IPS-20b (cell line): ENCODE measurements around the gene CYSRT1.

Experiments used
- H3K27ac ChIP-seq: one replicate; pipeline ENCODE4 v1.5.1; 2013; ENCODE audit warnings: low read length
- H3K27me3 ChIP-seq: 2 replicates; pipeline ENCODE4 v1.6.1; 2013; ENCODE audit warnings: mild to moderate bottlenecking, low read length, inconsistent platforms; ENCODE audit not compliant: insufficient read depth
- H3K36me3 ChIP-seq: 2 replicates; pipeline ENCODE4 v1.6.1; 2013; ENCODE audit warnings: low read depth, mild to moderate bottlenecking, inconsistent platforms, low read length, moderate library complexity; ENCODE audit not compliant: insufficient read depth
- H3K4me1 ChIP-seq: 2 replicates; pipeline ENCODE4 v1.6.1; 2013; ENCODE audit warnings: mild to moderate bottlenecking, control low read depth, inconsistent platforms, low read length, moderate library complexity; ENCODE audit not compliant: insufficient read depth
- H3K4me3 ChIP-seq: 2 replicates; pipeline ENCODE4 v1.5.1; 2013; ENCODE audit warnings: mild to moderate bottlenecking, low read length, inconsistent platforms
- H3K9ac ChIP-seq: 2 replicates; pipeline ENCODE4 v1.6.1; 2013; ENCODE audit warnings: low read depth, mild to moderate bottlenecking, inconsistent platforms, low read length, moderate library complexity
- H3K9me3 ChIP-seq: 2 replicates; pipeline ENCODE4 v1.6.1; 2013; ENCODE audit warnings: mild to moderate bottlenecking, low read depth, low read length, inconsistent platforms; ENCODE audit not compliant: insufficient read depth

CYSRT1 gene

GRCh38 chr9:137268538-137269201 lies 43.7 kb downstream of the CYSRT1 start:
- Histone ChIP-seq H3K27me3 (no peaks in the 10 kb centered on the region), H3K4me1 (no peaks in the 10 kb centered on the region), H3K9me3 (no peaks in the 10 kb centered on the region), H3K36me3 (peaks cover 39% of the 10 kb centered on the region), H3K4me3 (no peak overlapping the region), H3K27ac (no peak overlapping the region), H3K9ac (no peak overlapping the region)

DNA sequence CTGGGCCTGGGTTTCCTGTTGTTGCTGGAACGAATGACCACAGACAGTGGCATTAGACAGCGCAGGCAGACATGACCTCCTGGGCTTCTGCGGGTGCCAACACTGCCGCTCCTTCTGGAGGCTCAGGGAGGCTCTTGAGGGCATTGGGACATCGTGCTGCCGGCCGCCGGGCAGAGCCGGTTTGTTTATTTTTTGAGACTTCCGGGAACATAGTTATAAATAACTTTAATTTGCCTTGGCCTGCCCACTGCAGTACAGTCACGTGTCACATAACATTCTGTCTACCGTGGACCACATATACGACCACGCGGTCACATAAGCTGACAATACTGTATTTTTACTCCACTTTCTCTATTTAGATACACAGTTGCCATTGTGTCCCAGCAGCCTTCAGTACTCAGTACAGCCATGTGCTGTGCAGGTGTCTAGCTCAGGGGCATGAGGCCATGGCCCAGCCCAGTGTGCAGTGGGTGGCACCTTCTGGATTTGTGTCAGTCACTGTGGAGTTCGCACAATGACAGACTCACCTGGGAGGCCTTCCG lies 44.3 kb downstream of the CYSRT1 start:
- H3K9me3 ChIP-seq: no peaks in the 10 kb centered on the region
- no peak overlapping the region for H3K4me3 ChIP-seq
- no peak overlapping the region for H3K9ac ChIP-seq
- H3K36me3 ChIP-seq: peaks cover 33% of the 10 kb centered on the region
- H3K4me1 ChIP-seq: no peaks in the 10 kb centered on the region
- H3K27me3 ChIP-seq: no peaks in the 10 kb centered on the region
- H3K27ac ChIP-seq: no peak overlapping the region

GRCh38 chr9:137270929-137271695 lies 46.1 kb downstream of the CYSRT1 start:
- Histone ChIP-seq H3K27me3 (no peaks in the 10 kb centered on the region), H3K9me3 (no peaks in the 10 kb centered on the region), H3K4me1 (peaks cover under 1% of the 10 kb centered on the region), H3K36me3 (peaks cover 28% of the 10 kb centered on the region), H3K27ac (no peak overlapping the region), H3K4me3 (no peak overlapping the region), H3K9ac (no peak overlapping the region)

- Histone ChIP-seq H3K36me3 (peaks cover 26% of the 10 kb centered on the region), H3K4me1 (peaks cover 7% of the 10 kb centered on the region), H3K27me3 (no peaks in the 10 kb centered on the region), H3K27ac (no peak overlapping the region), H3K9me3 (no peaks in the 10 kb centered on the region), H3K9ac (no peak overlapping the region), H3K4me3 (no peak overlapping the region)
Observed at GRCh38 chr9:137271696-137272076, 46.7 kb downstream of the CYSRT1 start.

DNA sequence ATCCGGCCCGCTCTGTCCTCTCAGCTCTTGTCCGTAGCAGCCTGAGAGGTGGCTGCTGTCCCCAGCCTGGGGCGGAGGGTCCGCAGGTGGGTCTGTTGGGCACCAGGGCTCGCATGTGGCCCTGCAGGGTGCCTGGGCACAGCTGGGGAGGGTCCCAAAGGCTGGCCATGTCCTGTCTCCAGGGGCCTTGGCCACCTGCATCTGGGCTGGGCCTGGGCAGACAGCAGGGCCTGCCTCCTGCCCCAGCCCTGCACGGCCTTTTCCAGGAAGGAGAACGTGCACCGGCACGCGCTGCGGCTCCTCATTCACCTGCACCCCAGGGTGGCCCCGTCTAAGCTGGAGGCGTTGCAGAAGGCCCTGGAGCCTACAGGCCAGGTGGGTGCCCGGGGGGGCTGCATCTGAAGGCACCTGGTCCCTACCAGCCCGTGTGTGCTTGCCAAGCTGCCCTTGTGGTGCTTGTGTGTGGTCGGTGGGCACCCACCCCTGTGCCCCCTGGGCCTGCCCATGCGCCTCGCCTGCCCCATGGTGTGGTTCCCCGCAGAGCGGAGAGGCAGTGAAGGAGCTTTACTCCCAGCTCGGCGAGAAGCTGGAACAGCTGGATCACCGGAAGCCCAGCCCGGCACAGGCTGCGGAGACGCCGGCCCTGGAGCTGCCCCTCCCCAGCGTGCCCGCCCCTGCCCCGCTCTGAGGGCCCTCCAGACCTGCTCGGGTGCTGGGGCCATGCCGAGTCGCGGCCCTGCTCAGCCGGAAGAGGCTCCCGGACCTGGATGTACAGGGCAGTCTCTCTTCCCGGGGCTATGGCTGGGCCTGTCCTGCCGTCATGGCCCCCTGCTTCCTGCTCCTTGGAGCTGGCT lies 47.5 kb downstream of the CYSRT1 start:
- H3K27me3 ChIP-seq: no peaks in the 10 kb centered on the region; the same call in 1 of the 2 replicates
- H3K9me3 ChIP-seq: no peaks in the 10 kb centered on the region
- no peak overlapping the region for H3K4me3 ChIP-seq
- H3K9ac ChIP-seq: no peak overlapping the region
- no peak overlapping the region for H3K27ac ChIP-seq
- H3K4me1 ChIP-seq: peaks cover 14% of the 10 kb centered on the region
- peaks cover 24% of the 10 kb centered on the region for H3K36me3 ChIP-seq

DNA sequence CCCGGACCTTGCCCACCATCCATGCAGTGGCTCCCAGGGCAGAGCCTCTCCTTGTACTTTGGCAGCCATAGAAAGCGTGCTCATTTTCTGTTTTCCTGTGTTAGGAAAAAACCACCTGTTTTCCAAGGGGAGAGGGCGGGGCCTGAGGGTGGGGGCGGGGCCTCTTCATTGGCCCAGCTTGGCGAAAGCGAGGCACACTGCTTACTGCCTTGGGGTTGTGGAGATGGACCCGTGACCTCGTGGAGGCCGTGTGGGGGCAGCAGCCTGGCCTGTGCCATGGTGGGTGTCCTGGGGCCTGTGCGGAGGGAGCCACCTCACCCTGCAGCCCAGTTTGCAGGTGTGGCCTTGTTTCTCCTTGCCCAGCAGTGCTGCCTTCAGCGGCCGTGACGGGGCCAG lies 48.1 kb downstream of the CYSRT1 start:
- peaks cover 6% of the 10 kb centered on the region; the same call in 1 of the 2 replicates for H3K27me3 ChIP-seq
- no peak overlapping the region for H3K9ac ChIP-seq
- no peaks in the 10 kb centered on the region for H3K9me3 ChIP-seq
- H3K4me3 ChIP-seq: no peak overlapping the region
- H3K4me1 ChIP-seq: peaks cover 14% of the 10 kb centered on the region
- peaks cover 24% of the 10 kb centered on the region for H3K36me3 ChIP-seq
- H3K27ac ChIP-seq: no peak overlapping the region

- Histone ChIP-seq H3K27me3 (peaks cover 12% of the 10 kb centered on the region; the same call in 1 of the 2 replicates), H3K27ac (no peak overlapping the region), H3K4me3 (no peak overlapping the region), H3K9ac (no peak overlapping the region), H3K9me3 (no peaks in the 10 kb centered on the region), H3K4me1 (peaks cover 14% of the 10 kb centered on the region), H3K36me3 (peaks cover 21% of the 10 kb centered on the region)
Observed at GRCh38 chr9:137273611-137274320, 48.8 kb downstream of the CYSRT1 start.

DNA sequence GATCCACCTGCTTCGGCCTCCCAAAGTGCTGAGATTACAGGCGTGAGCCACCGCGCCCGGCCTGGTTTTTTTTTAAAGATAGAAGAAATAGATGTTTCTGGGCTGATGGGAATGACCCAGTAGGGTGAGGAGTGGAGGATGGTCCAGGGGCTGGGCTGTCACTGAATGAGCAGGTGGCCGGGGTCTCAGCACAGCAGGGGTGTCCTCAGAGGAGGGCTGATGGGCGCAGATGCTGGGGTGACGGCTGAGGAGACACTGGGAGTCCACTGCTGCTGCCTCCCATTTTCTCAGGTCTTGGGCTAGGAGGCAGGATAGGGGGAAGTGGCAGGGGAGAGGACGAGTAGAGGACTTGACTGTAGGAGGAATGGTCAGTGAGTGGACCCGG lies 50.2 kb downstream of the CYSRT1 start:
- Histone ChIP-seq H3K27me3 (peaks cover 27% of the 10 kb centered on the region; the same call in 1 of the 2 replicates), H3K27ac (no peak overlapping the region), H3K36me3 (peaks cover 12% of the 10 kb centered on the region), H3K9ac (no peak overlapping the region), H3K9me3 (no peaks in the 10 kb centered on the region), H3K4me3 (no peak overlapping the region), H3K4me1 (peaks cover 14% of the 10 kb centered on the region)
